ENCODE results near the gene CARF. TPM values are rescaled to one million over a fixed set of nuclear protein-coding genes. Genes with fewer than 3 reads are reported as not detected.
"Not testable (repeated sequence)": the region's sequence is repeated elsewhere in the genome, so short reads cannot be mapped to it uniquely, and the experiment has no call there.

CARF gene
- total RNA-seq, 1 experiment from 2014 or later, result 4.2 TPM

DNA sequence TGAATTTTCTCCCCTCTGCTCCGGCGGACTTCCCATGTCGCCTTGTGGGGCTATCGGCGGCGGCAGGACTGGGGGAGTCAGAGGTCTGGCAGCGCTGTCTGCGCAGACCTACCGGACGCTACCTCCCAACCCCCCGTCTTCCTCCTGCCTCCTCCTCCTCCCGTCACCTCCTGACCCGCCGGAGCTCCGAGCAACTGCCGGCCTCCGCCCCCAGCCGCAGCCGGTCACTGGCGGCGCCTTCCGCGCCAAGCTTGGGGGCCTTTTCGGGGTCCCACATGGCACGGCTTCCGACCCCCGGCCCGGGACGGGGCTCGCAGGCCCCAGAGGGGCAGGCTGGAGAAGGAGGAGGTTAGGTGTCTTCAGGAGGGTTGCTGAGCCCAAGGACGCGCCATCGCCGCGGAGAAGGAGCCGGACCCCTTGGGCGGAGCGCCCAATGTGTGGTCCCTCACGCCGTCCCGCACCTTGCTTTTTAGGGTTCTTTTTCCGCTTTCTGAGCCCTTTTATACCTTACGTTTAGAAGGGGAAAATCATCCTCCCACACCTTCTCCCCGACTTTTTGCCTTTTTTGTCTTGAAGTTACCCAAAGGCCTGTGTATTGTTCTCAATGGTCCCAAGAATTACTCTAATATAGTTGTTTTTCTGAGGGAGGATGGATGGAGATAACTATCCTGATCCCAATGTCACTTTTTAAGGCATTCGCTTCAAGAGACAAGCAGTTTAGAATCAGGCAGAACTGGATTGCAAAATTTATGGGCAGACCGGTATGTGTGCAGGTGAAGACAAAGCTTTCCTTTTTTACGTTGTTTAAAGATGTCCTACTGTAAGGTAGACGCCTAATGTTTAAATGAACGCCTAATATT is 497 bp downstream of the CARF start:
- Histone ChIP-seq H3K79me2 (ENCODE audit: insufficient read depth, low read length) (peaks cover 41% of the 10 kb centered on the region), H3K9ac (ENCODE audit: low read length) (peak overlapping the region; percentile 91), H3K4me3 (replicated peaks in 1 of 2; ENCODE audit: low read depth in 1 of 2, low read length in 2 of 2) (peak overlapping the region; percentile 90 to 94), H3K4me2 (ENCODE audit: low read length) (peak overlapping the region; percentile 83), H3K27ac (ENCODE audit: low read depth, low read length) (peak overlapping the region; percentile 88)
- POLR2A ChIA-PET; H3K4me1 ChIP-seq (ENCODE audit: control insufficient read depth in 1 of 2, insufficient read depth in 2 of 2, low read length in 2 of 2); RAD21 ChIA-PET (ENCODE audit: low non-redundant PET in 1 of 2, low total read pairs in 2 of 2, uncharacterized antibody in 2 of 2, unreplicated experiment in 2 of 2); H3K9me3 ChIP-seq (ENCODE audit: control insufficient read depth in 1 of 2, insufficient read depth in 1 of 2, low read depth in 1 of 2, low read length in 2 of 2); CTCF ChIA-PET; H4K20me1 ChIP-seq (ENCODE audit: insufficient read depth); BruUV-seq (replicated peaks); DNase-seq (ENCODE audit: low read depth, low spot score); H2AFZ ChIP-seq (ENCODE audit: low read depth, low read length, poor library complexity, severe bottlenecking); H3K9me2 ChIP-seq (ENCODE audit: insufficient read depth); H3K36me3 ChIP-seq (ENCODE audit: control insufficient read depth in 1 of 2, insufficient read depth in 2 of 2, low read length in 2 of 2); intact Hi-C loops (cut with micrococcal nuclease); H3K27me3 ChIP-seq (ENCODE audit: insufficient read depth, low read length): not testable (repeated sequence)
- ATAC-seq, result peak; percentile 80
- 0 out of 2 replicates have a peak, but pooled peaks have one; percentile 19 for TF ChIP-seq EGR1 (IDR thresholded peaks at IDR 0.05; ENCODE audit: low read depth)
- TF ChIP-seq SIN3A (IDR thresholded peaks at IDR 0.05; ENCODE audit: low read depth), result peak; percentile 58; the same call in 1 of the 2 replicates
- TF ChIP-seq, protein P1, sequence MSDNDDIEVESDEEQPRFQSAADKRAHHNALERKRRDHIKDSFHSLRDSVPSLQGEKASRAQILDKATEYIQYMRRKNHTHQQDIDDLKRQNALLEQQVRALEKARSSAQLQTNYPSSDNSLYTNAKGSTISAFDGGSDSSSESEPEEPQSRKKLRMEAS (IDR thresholded peaks at IDR 0.05), result peak; percentile 29; the same call in 1 of the 2 replicates
- 0 out of 2 replicates have a peak, but pooled peaks have one; percentile 3 for TF ChIP-seq POLR2AphosphoS5 (IDR thresholded peaks at IDR 0.05; ENCODE audit: low read depth, low read length)

DNA sequence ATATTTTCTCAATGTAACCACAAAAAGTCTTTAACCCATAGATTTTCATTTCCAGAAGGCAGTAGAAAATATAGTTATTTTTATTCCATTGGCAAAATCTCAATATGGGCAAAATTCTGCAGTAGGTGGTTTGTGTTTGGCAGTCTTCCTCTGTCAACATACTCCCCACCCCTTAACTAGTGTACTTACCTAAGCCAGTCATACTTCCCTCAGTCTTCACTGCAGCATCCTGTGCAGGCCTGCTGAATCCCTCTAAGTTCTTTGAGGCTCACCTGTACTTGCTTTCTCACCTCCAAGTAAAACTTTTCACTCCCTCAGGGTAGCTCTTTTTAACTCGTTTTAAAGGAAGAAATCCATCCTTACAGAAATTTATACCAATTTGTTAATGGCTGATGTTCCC is 6.8 kb downstream of the CARF start:
- H4K20me1 ChIP-seq (ENCODE audit: insufficient read depth), result no peaks in the 10 kb centered on the region; the same call in 1 of the 2 replicates
- H3K4me1 ChIP-seq (ENCODE audit: control insufficient read depth in 1 of 2, insufficient read depth in 2 of 2, low read length in 2 of 2), result no peaks in the 10 kb centered on the region
- CTCF ChIA-PET, result no interaction called here
- no peak overlapping the region for H3K4me3 ChIP-seq (replicated peaks in 1 of 2; ENCODE audit: low read depth in 1 of 2, low read length in 2 of 2)
- BruUV-seq (replicated peaks), result no TSS peak
- H3K9ac ChIP-seq (ENCODE audit: low read length), result no peak overlapping the region
- DNase-seq (ENCODE audit: low read depth, low spot score) (no peak), ATAC-seq (no peak)
- no peak overlapping the region for H3K27ac ChIP-seq (ENCODE audit: low read depth, low read length)
- H3K9me2 ChIP-seq (ENCODE audit: insufficient read depth), result no peaks in the 10 kb centered on the region
- H3K27me3 ChIP-seq (ENCODE audit: insufficient read depth, low read length), result no peaks in the 10 kb centered on the region
- POLR2A ChIA-PET, result no interaction called here
- H3K36me3 ChIP-seq (ENCODE audit: control insufficient read depth in 1 of 2, insufficient read depth in 2 of 2, low read length in 2 of 2), result no peaks in the 10 kb centered on the region
- no peak overlapping the region for H2AFZ ChIP-seq (ENCODE audit: low read depth, low read length, poor library complexity, severe bottlenecking)
- TF ChIP-seq, protein P2, sequence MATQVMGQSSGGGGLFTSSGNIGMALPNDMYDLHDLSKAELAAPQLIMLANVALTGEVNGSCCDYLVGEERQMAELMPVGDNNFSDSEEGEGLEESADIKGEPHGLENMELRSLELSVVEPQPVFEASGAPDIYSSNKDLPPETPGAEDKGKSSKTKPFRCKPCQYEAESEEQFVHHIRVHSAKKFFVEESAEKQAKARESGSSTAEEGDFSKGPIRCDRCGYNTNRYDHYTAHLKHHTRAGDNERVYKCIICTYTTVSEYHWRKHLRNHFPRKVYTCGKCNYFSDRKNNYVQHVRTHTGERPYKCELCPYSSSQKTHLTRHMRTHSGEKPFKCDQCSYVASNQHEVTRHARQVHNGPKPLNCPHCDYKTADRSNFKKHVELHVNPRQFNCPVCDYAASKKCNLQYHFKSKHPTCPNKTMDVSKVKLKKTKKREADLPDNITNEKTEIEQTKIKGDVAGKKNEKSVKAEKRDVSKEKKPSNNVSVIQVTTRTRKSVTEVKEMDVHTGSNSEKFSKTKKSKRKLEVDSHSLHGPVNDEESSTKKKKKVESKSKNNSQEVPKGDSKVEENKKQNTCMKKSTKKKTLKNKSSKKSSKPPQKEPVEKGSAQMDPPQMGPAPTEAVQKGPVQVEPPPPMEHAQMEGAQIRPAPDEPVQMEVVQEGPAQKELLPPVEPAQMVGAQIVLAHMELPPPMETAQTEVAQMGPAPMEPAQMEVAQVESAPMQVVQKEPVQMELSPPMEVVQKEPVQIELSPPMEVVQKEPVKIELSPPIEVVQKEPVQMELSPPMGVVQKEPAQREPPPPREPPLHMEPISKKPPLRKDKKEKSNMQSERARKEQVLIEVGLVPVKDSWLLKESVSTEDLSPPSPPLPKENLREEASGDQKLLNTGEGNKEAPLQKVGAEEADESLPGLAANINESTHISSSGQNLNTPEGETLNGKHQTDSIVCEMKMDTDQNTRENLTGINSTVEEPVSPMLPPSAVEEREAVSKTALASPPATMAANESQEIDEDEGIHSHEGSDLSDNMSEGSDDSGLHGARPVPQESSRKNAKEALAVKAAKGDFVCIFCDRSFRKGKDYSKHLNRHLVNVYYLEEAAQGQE (IDR thresholded peaks at IDR 0.05; ENCODE audit: low read depth), result no peak
- TF ChIP-seq ELF1 (IDR thresholded peaks at IDR 0.05; ENCODE audit: borderline replicate concordance, low read depth) (no peak), SIN3A (IDR thresholded peaks at IDR 0.05; ENCODE audit: low read depth) (no peak), CEBPB (IDR thresholded peaks at IDR 0.05; ENCODE audit: low read depth) (no peak), POLR2AphosphoS5 (IDR thresholded peaks at IDR 0.05; ENCODE audit: low read depth, low read length) (no peak), SRF (IDR thresholded peaks at IDR 0.05; ENCODE audit: low read depth) (no peak), YY1 (IDR thresholded peaks at IDR 0.05; ENCODE audit: extremely low read depth, insufficient replicate concordance, low read depth, low read length) (no peak), RAD21 (IDR thresholded peaks at IDR 0.05; ENCODE audit: low read depth) (no peak), ZFX (IDR thresholded peaks at IDR 0.05) (no peak)
- TF ChIP-seq, protein P1 (IDR thresholded peaks at IDR 0.05), result no peak
- TF ChIP-seq, protein P3, sequence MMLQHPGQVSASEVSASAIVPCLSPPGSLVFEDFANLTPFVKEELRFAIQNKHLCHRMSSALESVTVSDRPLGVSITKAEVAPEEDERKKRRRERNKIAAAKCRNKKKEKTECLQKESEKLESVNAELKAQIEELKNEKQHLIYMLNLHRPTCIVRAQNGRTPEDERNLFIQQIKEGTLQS (IDR thresholded peaks at IDR 0.05), result no peak
- intact Hi-C loops (cut with micrococcal nuclease), result no loop called here
- no peak overlapping the region for H3K4me2 ChIP-seq (ENCODE audit: low read length)
- H3K9me3 ChIP-seq (ENCODE audit: control insufficient read depth in 1 of 2, insufficient read depth in 1 of 2, low read depth in 1 of 2, low read length in 2 of 2), result no peaks in the 10 kb centered on the region
- RAD21 ChIA-PET (ENCODE audit: low non-redundant PET in 1 of 2, low total read pairs in 2 of 2, uncharacterized antibody in 2 of 2, unreplicated experiment in 2 of 2), result no interaction called here
- no peaks in the 10 kb centered on the region for H3K79me2 ChIP-seq (ENCODE audit: insufficient read depth, low read length)
